ENCODE results near the gene PPIF. TPM values are rescaled to one million over a fixed set of nuclear protein-coding genes. Genes with fewer than 3 reads are reported as not detected.

The PPIF gene
- total RNA-seq, 1 donor from 2014 or later, result 173 TPM

GRCh38 chr10:79360499-79361342 lies 13.5 kb downstream of the PPIF start:
- intact Hi-C loops (cut with micrococcal nuclease), result no loop called here

- intact Hi-C loops (cut with micrococcal nuclease), result no loop called here
Observed at GRCh38 chr10:79361726-79362397, 14.6 kb downstream of the PPIF start.

- intact Hi-C loops (cut with micrococcal nuclease), result no loop called here
Observed at GRCh38 chr10:79367426-79368189, 20.3 kb downstream of the PPIF start.

- intact Hi-C loops (cut with micrococcal nuclease), result no loop called here
Observed at GRCh38 chr10:79372871-79373270, 25.6 kb downstream of the PPIF start.

- intact Hi-C loops (cut with micrococcal nuclease), result loop anchor here (1.0 kb wide), 3 partner anchors 71 to 113 kb away; partner anchors contain the start of gene ZCCHC24
Observed at GRCh38 chr10:79374312-79375191, 27.3 kb downstream of the PPIF start.

GRCh38 chr10:79375321-79376077 lies 28.2 kb downstream of the PPIF start:
- intact Hi-C loops (cut with micrococcal nuclease), result no loop called here

- intact Hi-C loops (cut with micrococcal nuclease), result no loop called here
Observed at GRCh38 chr10:79376078-79376628, 28.9 kb downstream of the PPIF start.

- intact Hi-C loops (cut with micrococcal nuclease), result no loop called here
Observed at GRCh38 chr10:79376751-79377556, 29.7 kb downstream of the PPIF start.

- intact Hi-C loops (cut with micrococcal nuclease), result no loop called here
Observed at GRCh38 chr10:79377557-79378382, 30.5 kb downstream of the PPIF start.

- intact Hi-C loops (cut with micrococcal nuclease), result no loop called here
Observed at GRCh38 chr10:79378383-79378646, 31.0 kb downstream of the PPIF start.

GRCh38 chr10:79378647-79379511 lies 31.6 kb downstream of the PPIF start:
- intact Hi-C loops (cut with micrococcal nuclease), result no loop called here

- intact Hi-C loops (cut with micrococcal nuclease), result no loop called here
Observed at GRCh38 chr10:79379512-79380124, 32.3 kb downstream of the PPIF start.

- intact Hi-C loops (cut with micrococcal nuclease), result no loop called here
Observed at GRCh38 chr10:79380125-79380945, 33.1 kb downstream of the PPIF start.

GRCh38 chr10:79380946-79381721 lies 33.9 kb downstream of the PPIF start:
- intact Hi-C loops (cut with micrococcal nuclease), result no loop called here

- intact Hi-C loops (cut with micrococcal nuclease), result no loop called here
Observed at GRCh38 chr10:79381804-79382221, 34.5 kb downstream of the PPIF start.
